Duodenal mucosa (tissue), 2 donors: ENCODE measurements around the gene IL20RB.
A peak's percentile ranks its signal among the peaks of the same experiment; 100 is the strongest.
"Not testable (repeated sequence)": the region's sequence is repeated elsewhere in the genome, so short reads cannot be mapped to it uniquely, and the experiment has no call there.

Experiments used
- H3K27ac ChIP-seq: one replicate; pipeline ENCODE4 v1.7.0; 2013; ENCODE audit warnings: low read depth, low read length
- H3K27me3 ChIP-seq, 2 donors: one replicate each; pipeline ENCODE4 v1.7.0; 2013; ENCODE audit warnings: low read length in 2 of 2, control low read depth in 1 of 2; ENCODE audit not compliant: insufficient read depth in 2 of 2, control insufficient read depth in 1 of 2
- H3K36me3 ChIP-seq, 2 donors: one replicate each; pipeline ENCODE4 v1.7.0; 2013; ENCODE audit warnings: low read length in 2 of 2, control low read depth in 1 of 2; ENCODE audit not compliant: insufficient read depth in 2 of 2, control insufficient read depth in 1 of 2
- H3K4me1 ChIP-seq, 2 donors: one replicate each; pipeline ENCODE4 v1.7.0; 2013; ENCODE audit warnings: low read length in 2 of 2, control low read depth in 1 of 2; ENCODE audit not compliant: insufficient read depth in 2 of 2, control insufficient read depth in 1 of 2
- H3K4me3 ChIP-seq, 2 donors: one replicate each; pipeline ENCODE4 v1.7.0; 2013; ENCODE audit warnings: low read length in 2 of 2, low read depth in 1 of 2
- H3K9ac ChIP-seq, 2 donors: one replicate each; pipeline ENCODE4 v1.7.0; 2013; ENCODE audit warnings: low read length in 2 of 2, low read depth in 1 of 2
- H3K9me3 ChIP-seq, 2 donors: one replicate each; pipeline ENCODE4 v1.7.0; 2013; ENCODE audit warnings: low read length in 2 of 2, control low read depth in 1 of 2; ENCODE audit not compliant: control insufficient read depth in 1 of 2

The IL20RB gene

GRCh38 chr3:136994772-136995516, 37.2 kb downstream of the IL20RB start:
- no peak overlapping the region for H3K4me3 ChIP-seq
- no peak overlapping the region for H3K9ac ChIP-seq
- H3K27me3 ChIP-seq: no peaks in the 10 kb centered on the region
- peaks cover 12 to 15% of the 10 kb centered on the region in 2 donors for H3K4me1 ChIP-seq
- no peaks in the 10 kb centered on the region for H3K9me3 ChIP-seq
- H3K36me3 ChIP-seq: no peaks in the 10 kb centered on the region
- no peak overlapping the region for H3K27ac ChIP-seq

- H3K9me3 ChIP-seq: no peaks in the 10 kb centered on the region
- H3K36me3 ChIP-seq: no peaks in the 10 kb centered on the region
- H3K4me3 ChIP-seq: no peak overlapping the region
- no peak overlapping the region for H3K27ac ChIP-seq
- peaks cover 9 to 15% of the 10 kb centered on the region in 2 donors for H3K4me1 ChIP-seq
- H3K27me3 ChIP-seq: no peaks in the 10 kb centered on the region
- no peak overlapping the region for H3K9ac ChIP-seq
Observed at GRCh38 chr3:136995652-136996051, 37.9 kb downstream of the IL20RB start.

GRCh38 chr3:137000039-137000438, 42.3 kb downstream of the IL20RB start:
- no peaks in the 10 kb centered on the region for H3K27me3 ChIP-seq
- H3K27ac ChIP-seq: no peak overlapping the region
- H3K9ac ChIP-seq: no peak overlapping the region
- peaks cover 3 to 8% of the 10 kb centered on the region in 2 donors for H3K4me1 ChIP-seq
- no peaks in the 10 kb centered on the region for H3K36me3 ChIP-seq
- no peak overlapping the region for H3K4me3 ChIP-seq
- H3K9me3 ChIP-seq: no peaks in the 10 kb centered on the region

DNA sequence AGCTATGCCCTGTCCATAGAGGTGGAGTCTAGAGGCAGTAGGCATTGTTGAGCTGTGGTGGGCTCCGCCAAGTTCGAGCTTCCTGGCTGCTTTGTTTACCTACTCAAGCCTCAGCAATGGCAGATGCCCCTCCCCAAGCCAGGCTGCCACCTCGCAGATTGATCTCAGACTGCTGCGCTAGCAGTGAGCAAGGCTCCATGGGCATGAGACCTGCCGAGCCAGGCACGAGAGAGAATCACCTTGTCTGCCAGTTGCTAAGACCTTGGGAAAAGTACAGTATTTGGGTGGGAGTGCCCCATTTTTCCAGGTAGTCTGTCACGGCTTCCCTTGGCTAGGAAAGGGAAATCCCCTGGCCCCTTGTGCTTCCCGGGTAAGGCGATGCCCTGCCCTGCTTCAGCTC, 49.6 kb downstream of the IL20RB start:
- H3K9ac ChIP-seq, H3K27me3 ChIP-seq, H3K4me1 ChIP-seq, H3K4me3 ChIP-seq, H3K9me3 ChIP-seq, H3K36me3 ChIP-seq, H3K27ac ChIP-seq: not testable (repeated sequence)

GRCh38 chr3:137008131-137008530, 50.3 kb downstream of the IL20RB start:
- no peak overlapping the region for H3K4me3 ChIP-seq
- no peak overlapping the region for H3K9ac ChIP-seq
- H3K27me3 ChIP-seq: no peaks in the 10 kb centered on the region
- H3K36me3 ChIP-seq: no peaks in the 10 kb centered on the region
- H3K27ac ChIP-seq: no peak overlapping the region
- H3K9me3 ChIP-seq: no peaks in the 10 kb centered on the region
- H3K4me1 ChIP-seq: no peaks in the 10 kb centered on the region

- no peak overlapping the region for H3K4me3 ChIP-seq
Observed at GRCh38 chr3:137008976-137009375, 51.2 kb downstream of the IL20RB start.

GRCh38 chr3:137010137-137010536, 52.4 kb downstream of the IL20RB start:
- H3K9ac ChIP-seq: no peak overlapping the region
- no peak overlapping the region for H3K4me3 ChIP-seq
- no peaks in the 10 kb centered on the region for H3K27me3 ChIP-seq
- H3K27ac ChIP-seq: no peak overlapping the region
- H3K9me3 ChIP-seq: no peaks in the 10 kb centered on the region
- peaks cover 6 to 7% of the 10 kb centered on the region in 2 donors for H3K4me1 ChIP-seq
- no peaks in the 10 kb centered on the region for H3K36me3 ChIP-seq

More at GRCh38 chr3:137008976-137009375, 51.2 kb downstream of the IL20RB start:
- H3K9me3 ChIP-seq: no peaks in the 10 kb centered on the region
- no peak overlapping the region for H3K27ac ChIP-seq
- H3K27me3 ChIP-seq: no peaks in the 10 kb centered on the region
- no peak overlapping the region for H3K9ac ChIP-seq
- H3K36me3 ChIP-seq: no peaks in the 10 kb centered on the region
- H3K4me1 ChIP-seq: peaks cover 0 to 4% of the 10 kb centered on the region in 2 donors

GRCh38 chr3:137011153-137011552, 53.4 kb downstream of the IL20RB start:
- Histone ChIP-seq H3K27ac (no peak overlapping the region), H3K9ac (no peak overlapping the region)

GRCh38 chr3:137012097-137012501, 54.3 kb downstream of the IL20RB start:
- Histone ChIP-seq H3K27me3 (no peaks in the 10 kb centered on the region), H3K36me3 (no peaks in the 10 kb centered on the region), H3K27ac (no peak overlapping the region), H3K4me3 (no peak overlapping the region), H3K4me1 (peaks cover 6 to 7% of the 10 kb centered on the region in 2 donors), H3K9ac (no peak overlapping the region), H3K9me3 (no peaks in the 10 kb centered on the region)

More at GRCh38 chr3:137011153-137011552, 53.4 kb downstream of the IL20RB start:
- Histone ChIP-seq H3K36me3 (no peaks in the 10 kb centered on the region), H3K9me3 (no peaks in the 10 kb centered on the region), H3K27me3 (no peaks in the 10 kb centered on the region), H3K4me1 (peaks cover 6 to 7% of the 10 kb centered on the region in 2 donors), H3K4me3 (no peak overlapping the region)

GRCh38 chr3:137013951-137014688, 56.3 kb downstream of the IL20RB start:
- peak overlapping the region; percentile 67 to 73 for H3K9ac ChIP-seq
- peak overlapping the region; percentile 80 to 81 for H3K4me3 ChIP-seq
- no peaks in the 10 kb centered on the region for H3K9me3 ChIP-seq
- no peak overlapping the region for H3K27ac ChIP-seq
- peaks cover 6 to 7% of the 10 kb centered on the region in 2 donors for H3K4me1 ChIP-seq
- no peaks in the 10 kb centered on the region for H3K36me3 ChIP-seq
- H3K27me3 ChIP-seq: no peaks in the 10 kb centered on the region
